Left forelimb (tissue), 1 donor: ENCODE results near the gene MEDAG.

Source experiments
- DNase-seq: peaks from one replicate; pipeline ENCODE4 v3.0.0-alpha.2; 2018; ENCODE audit warnings: low spot score

Gene MEDAG

GRCh38 chr13:30872685-30873461 is 33.2 kb upstream of the MEDAG start:
- DNase-seq: peak; percentile 65

- DNase-seq: no peak
Measured at GRCh38 chr13:30873499-30873898, 32.6 kb upstream of the MEDAG start.

GRCh38 chr13:30874111-30874510 is 32.0 kb upstream of the MEDAG start:
- no peak for DNase-seq

GRCh38 chr13:30874561-30874960 is 31.5 kb upstream of the MEDAG start:
- DNase-seq: no peak

- no peak for DNase-seq
Measured at GRCh38 chr13:30877335-30877734, 28.7 kb upstream of the MEDAG start.

- peak; percentile 42 for DNase-seq
Measured at GRCh38 chr13:30880151-30880855, 25.8 kb upstream of the MEDAG start.

GRCh38 chr13:30880856-30881155 is 25.3 kb upstream of the MEDAG start:
- peak; percentile 15 for DNase-seq

GRCh38 chr13:30881191-30881651 is 24.9 kb upstream of the MEDAG start:
- peak; percentile 42 for DNase-seq

- peak; percentile 58 for DNase-seq
Measured at GRCh38 chr13:30882026-30882850, 23.8 kb upstream of the MEDAG start.

- DNase-seq: peak; percentile 46
Measured at GRCh38 chr13:30882996-30883766, 22.9 kb upstream of the MEDAG start.

- DNase-seq: no peak
Measured at GRCh38 chr13:30884543-30884942, 21.5 kb upstream of the MEDAG start.

- no peak for DNase-seq
Measured at GRCh38 chr13:30889196-30889690, 16.8 kb upstream of the MEDAG start.

GRCh38 chr13:30892966-30893365 is 13.1 kb upstream of the MEDAG start:
- peak; percentile 65 for DNase-seq

- DNase-seq: peak; percentile 63
Measured at GRCh38 chr13:30895773-30896172, 10.3 kb upstream of the MEDAG start.

- no peak for DNase-seq
Measured at GRCh38 chr13:30898070-30898469, 8.0 kb upstream of the MEDAG start.

GRCh38 chr13:30898678-30899241 is 7.3 kb upstream of the MEDAG start:
- no peak for DNase-seq

- DNase-seq: no peak
Measured at GRCh38 chr13:30900436-30900835, 5.6 kb upstream of the MEDAG start.

GRCh38 chr13:30900952-30901749 is 4.9 kb upstream of the MEDAG start:
- no peak for DNase-seq

- no peak for DNase-seq
Measured at GRCh38 chr13:30904043-30904442, 2.0 kb upstream of the MEDAG start.

GRCh38 chr13:30906411-30907051 is 460 bp downstream of the MEDAG start:
- peak; percentile 72 for DNase-seq
